ENCODE data around the gene ZNF813.
A peak's percentile ranks its signal among the peaks of the same experiment; 100 is the strongest.
"Not testable (repeated sequence)": the region's sequence is repeated elsewhere in the genome, so short reads cannot be mapped to it uniquely, and the experiment has no call there.

The ZNF813 gene

GRCh38 chr19:53485046-53486004 is 17.8 kb downstream of the ZNF813 start:
- no peak for ATAC-seq

- no peak for ATAC-seq
Measured at GRCh38 chr19:53492153-53492552, 24.6 kb downstream of the ZNF813 start.

GRCh38 chr19:53497311-53498023 is 29.9 kb downstream of the ZNF813 start:
- ATAC-seq, result not testable (repeated sequence)

- ATAC-seq, result not testable (repeated sequence)
Measured at GRCh38 chr19:53498024-53498395, 30.5 kb downstream of the ZNF813 start.

- not testable (repeated sequence) for ATAC-seq
Measured at GRCh38 chr19:53503151-53503550, 35.6 kb downstream of the ZNF813 start.

GRCh38 chr19:53503671-53504364 is 36.3 kb downstream of the ZNF813 start:
- not testable (repeated sequence) for ATAC-seq

- not testable (repeated sequence) for ATAC-seq
Measured at GRCh38 chr19:53504365-53504703, 36.8 kb downstream of the ZNF813 start.

GRCh38 chr19:53504885-53505284 is 37.4 kb downstream of the ZNF813 start:
- no peak for ATAC-seq

GRCh38 chr19:53506728-53507127 is 39.2 kb downstream of the ZNF813 start:
- no peak for ATAC-seq

GRCh38 chr19:53507523-53508442 is 40.2 kb downstream of the ZNF813 start:
- no peak for ATAC-seq

GRCh38 chr19:53509443-53509842 is 41.9 kb downstream of the ZNF813 start:
- ATAC-seq, result no peak

- ATAC-seq, result no peak
Measured at GRCh38 chr19:53509845-53510244, 42.3 kb downstream of the ZNF813 start.

- no peak for ATAC-seq
Measured at GRCh38 chr19:53511357-53511756, 43.8 kb downstream of the ZNF813 start.

- peak in 1 of 2 donors; percentile 78 for ATAC-seq
Measured at GRCh38 chr19:53511933-53512374, 44.4 kb downstream of the ZNF813 start.

GRCh38 chr19:53515047-53515446 is 47.5 kb downstream of the ZNF813 start:
- not testable (repeated sequence) for ATAC-seq

GRCh38 chr19:53517114-53517741 is 49.7 kb downstream of the ZNF813 start:
- ATAC-seq, result no peak

GRCh38 chr19:53518121-53518520 is 50.6 kb downstream of the ZNF813 start:
- ATAC-seq, result no peak

- ATAC-seq, result no peak
Measured at GRCh38 chr19:53518716-53519115, 51.2 kb downstream of the ZNF813 start.

- ATAC-seq, result no peak
Measured at GRCh38 chr19:53519446-53519845, 51.9 kb downstream of the ZNF813 start.

GRCh38 chr19:53520163-53520546 is 52.6 kb downstream of the ZNF813 start:
- no peak for ATAC-seq

- peak; percentile 99 for ATAC-seq
Measured at GRCh38 chr19:53520547-53521372, 53.2 kb downstream of the ZNF813 start.

Data from activated CD4-positive, CD25-positive, alpha-beta regulatory T cell treated with anti-CD3 and anti-CD28 coated beads, Interleukin-2, amount 50 U/mL, for 24 hours (primary cell).